Neutrophil (primary cell): ENCODE results near the gene CACNA1C.

ENCODE experiments used
- H3K27ac ChIP-seq: fragments of 200-600 bp; sonication (generic); 2 replicates; pipeline ENCODE4 v1.5.1; 2016; ENCODE audit warnings: mild to moderate bottlenecking, moderate library complexity
- H3K27me3 ChIP-seq: fragments of 200-600 bp; sonication (generic); 2 replicates; pipeline ENCODE4 v1.6.0; 2016; ENCODE audit warnings: mild to moderate bottlenecking
- H3K36me3 ChIP-seq: fragments of 200-600 bp; sonication (generic); 2 replicates; pipeline ENCODE4 v1.5.1; 2017
- H3K4me1 ChIP-seq, 2 experiments: fragments of 200-600 bp in 1 of 2; sonication (generic) in 1 of 2; 1 replicate in 1 of 2; 2 replicates in 1 of 2; pipeline versions ENCODE4 v1.5.1 to v1.6.1; 2013 to 2016; ENCODE audit warnings: low read depth in 1 of 2, low read length in 1 of 2, mild to moderate bottlenecking in 1 of 2, moderate library complexity in 1 of 2; ENCODE audit not compliant: control insufficient read depth in 1 of 2, insufficient read depth in 1 of 2
- H3K4me3 ChIP-seq, 2 experiments: fragments of 200-600 bp in 1 of 2; sonication (generic) in 1 of 2; 1 replicate in 1 of 2; 2 replicates in 1 of 2; pipeline ENCODE4 v1.5.1; 2013 to 2016; ENCODE audit warnings: low read depth in 1 of 2, low read length in 1 of 2, mild to moderate bottlenecking in 1 of 2, moderate library complexity in 1 of 2
- H3K9me3 ChIP-seq: fragments of 200-600 bp; sonication (generic); 2 replicates; pipeline ENCODE4 v1.5.1; 2016
- TF ChIP-seq, protein P1 (sequence below): fragments of 200-600 bp; sonication (generic); IDR thresholded peaks from 2 replicates; pipeline ENCODE4 v1.5.1; 2016; ENCODE audit warnings: antibody characterized with exemption

CACNA1C gene

DNA sequence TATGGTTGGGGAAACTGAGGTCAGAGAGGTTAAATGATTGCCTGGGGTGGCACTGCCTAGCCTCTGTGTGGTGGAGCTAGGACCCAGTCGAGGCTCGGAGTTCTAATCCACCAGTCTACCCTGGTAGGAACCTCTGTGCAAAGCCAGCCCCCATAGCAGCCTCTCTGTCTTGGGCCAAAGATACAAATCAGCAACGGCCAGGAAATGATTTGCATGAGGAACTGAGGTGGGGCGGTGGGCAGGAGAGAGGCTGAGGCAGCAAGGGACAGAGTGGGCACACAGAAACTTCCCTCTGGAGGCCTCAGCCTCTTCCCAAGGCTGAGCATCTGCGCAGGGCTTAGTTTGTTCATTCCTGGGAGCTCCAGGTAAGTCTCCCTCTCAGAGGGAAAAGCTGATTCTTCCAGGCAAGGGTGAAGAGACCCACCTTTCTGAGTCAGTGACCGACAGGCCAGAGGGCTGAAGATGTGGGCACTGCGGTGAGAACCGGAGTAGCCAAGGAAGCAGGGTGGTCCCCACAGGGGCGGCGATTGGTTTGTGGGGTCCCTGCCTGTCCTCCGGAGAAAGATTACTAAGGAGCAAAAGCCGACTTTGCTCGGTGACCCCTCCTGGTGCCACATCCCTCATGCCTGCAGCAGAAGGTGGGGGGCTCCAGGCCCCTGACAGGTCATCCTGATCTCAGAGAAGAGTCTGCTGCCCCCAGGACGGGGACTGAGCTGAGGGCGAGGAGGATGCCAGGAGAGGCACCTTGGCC is 134.6 kb downstream of the CACNA1C start:
- Histone ChIP-seq H3K9me3 (no peaks in the 10 kb centered on the region), H3K4me3 (no peak overlapping the region), H3K27me3 (no peaks in the 10 kb centered on the region), H3K36me3 (no peaks in the 10 kb centered on the region), H3K27ac (no peak overlapping the region), H3K4me1 (no peaks in the 10 kb centered on the region)
- TF ChIP-seq, protein P1, sequence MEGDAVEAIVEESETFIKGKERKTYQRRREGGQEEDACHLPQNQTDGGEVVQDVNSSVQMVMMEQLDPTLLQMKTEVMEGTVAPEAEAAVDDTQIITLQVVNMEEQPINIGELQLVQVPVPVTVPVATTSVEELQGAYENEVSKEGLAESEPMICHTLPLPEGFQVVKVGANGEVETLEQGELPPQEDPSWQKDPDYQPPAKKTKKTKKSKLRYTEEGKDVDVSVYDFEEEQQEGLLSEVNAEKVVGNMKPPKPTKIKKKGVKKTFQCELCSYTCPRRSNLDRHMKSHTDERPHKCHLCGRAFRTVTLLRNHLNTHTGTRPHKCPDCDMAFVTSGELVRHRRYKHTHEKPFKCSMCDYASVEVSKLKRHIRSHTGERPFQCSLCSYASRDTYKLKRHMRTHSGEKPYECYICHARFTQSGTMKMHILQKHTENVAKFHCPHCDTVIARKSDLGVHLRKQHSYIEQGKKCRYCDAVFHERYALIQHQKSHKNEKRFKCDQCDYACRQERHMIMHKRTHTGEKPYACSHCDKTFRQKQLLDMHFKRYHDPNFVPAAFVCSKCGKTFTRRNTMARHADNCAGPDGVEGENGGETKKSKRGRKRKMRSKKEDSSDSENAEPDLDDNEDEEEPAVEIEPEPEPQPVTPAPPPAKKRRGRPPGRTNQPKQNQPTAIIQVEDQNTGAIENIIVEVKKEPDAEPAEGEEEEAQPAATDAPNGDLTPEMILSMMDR = no peak

- H3K4me3 ChIP-seq = no peak overlapping the region
- no peaks in the 10 kb centered on the region for H3K36me3 ChIP-seq
- H3K9me3 ChIP-seq = no peaks in the 10 kb centered on the region
- H3K27ac ChIP-seq = no peak overlapping the region
- TF ChIP-seq, protein P1 = no peak
- H3K4me1 ChIP-seq = no peaks in the 10 kb centered on the region
- H3K27me3 ChIP-seq = no peaks in the 10 kb centered on the region
Measured at GRCh38 chr12:2190085-2190484, 137.3 kb downstream of the CACNA1C start.

GRCh38 chr12:2190896-2191533 is 138.2 kb downstream of the CACNA1C start:
- Histone ChIP-seq H3K9me3 (no peaks in the 10 kb centered on the region), H3K27me3 (no peaks in the 10 kb centered on the region), H3K4me3 (no peak overlapping the region), H3K36me3 (no peaks in the 10 kb centered on the region), H3K4me1 (no peaks in the 10 kb centered on the region), H3K27ac (no peak overlapping the region)
- TF ChIP-seq, protein P1 = no peak

- no peaks in the 10 kb centered on the region for H3K9me3 ChIP-seq
- H3K27ac ChIP-seq = no peak overlapping the region
- no peaks in the 10 kb centered on the region for H3K36me3 ChIP-seq
- TF ChIP-seq, protein P1 = no peak
- H3K4me1 ChIP-seq = no peaks in the 10 kb centered on the region
- no peak overlapping the region for H3K4me3 ChIP-seq
- H3K27me3 ChIP-seq = no peaks in the 10 kb centered on the region
Measured at GRCh38 chr12:2191534-2192153, 138.9 kb downstream of the CACNA1C start.

- no peaks in the 10 kb centered on the region for H3K4me1 ChIP-seq
- H3K27me3 ChIP-seq = no peaks in the 10 kb centered on the region
- no peaks in the 10 kb centered on the region for H3K36me3 ChIP-seq
- TF ChIP-seq, protein P1 = no peak
- no peak overlapping the region for H3K27ac ChIP-seq
- H3K9me3 ChIP-seq = no peaks in the 10 kb centered on the region
- H3K4me3 ChIP-seq = no peak overlapping the region
Measured at GRCh38 chr12:2192231-2192630, 139.4 kb downstream of the CACNA1C start.
